HUES64 (cell line): ENCODE results near the gene UHRF2.
"Not testable (repeated sequence)": the region's sequence is repeated elsewhere in the genome, so short reads cannot be mapped to it uniquely, and the experiment has no call there.

Experiments used
- H3K27ac ChIP-seq: 2 replicates; pipeline ENCODE4 v1.7.0; 2013; ENCODE audit warnings: low read depth, low read length, inconsistent platforms
- H3K27me3 ChIP-seq: 2 replicates; pipeline ENCODE4 v1.6.1; 2013; ENCODE audit warnings: mild to moderate bottlenecking, low read length; ENCODE audit not compliant: insufficient read depth
- H3K36me3 ChIP-seq: 2 replicates; pipeline ENCODE4 v1.6.1; 2013; ENCODE audit warnings: mild to moderate bottlenecking, low read length; ENCODE audit not compliant: insufficient read depth
- H3K4me1 ChIP-seq: 2 replicates; pipeline ENCODE4 v1.6.1; 2013; ENCODE audit warnings: mild to moderate bottlenecking, low read length, moderate library complexity; ENCODE audit not compliant: insufficient read depth
- H3K4me3 ChIP-seq: 2 replicates; pipeline ENCODE4 v1.5.1; 2013; ENCODE audit warnings: mild to moderate bottlenecking, low read length, moderate library complexity
- H3K9ac ChIP-seq: 2 replicates; pipeline ENCODE4 v1.6.1; 2013; ENCODE audit warnings: mild to moderate bottlenecking, low read depth, low read length
- H3K9me3 ChIP-seq: 2 replicates; pipeline ENCODE4 v1.6.1; 2013; ENCODE audit warnings: low read depth, low read length; ENCODE audit not compliant: insufficient read depth
- WGBS: fragments of 150-250, 120-280 bp; methylation state at CpG from one replicate; pipeline ENCODE4 v1.1.7; 2013; ENCODE audit warnings: missing lambda C conversion rate; 5-methylcytosine and 5-hydroxymethylcytosine counted together

The UHRF2 gene

GRCh38 chr9:6458704-6459103, 45.7 kb downstream of the UHRF2 start:
- H3K9me3 ChIP-seq, H3K27me3 ChIP-seq, H3K4me1 ChIP-seq, H3K27ac ChIP-seq, H3K4me3 ChIP-seq, H3K9ac ChIP-seq: not testable (repeated sequence)
- WGBS = 95% methylated on average over 2 of the region's 4 CpGs
- H3K36me3 ChIP-seq = peaks cover 20% of the 10 kb centered on the region; the same call in 1 of the 2 replicates

- H3K4me3 ChIP-seq = no peak overlapping the region
- H3K4me1 ChIP-seq = no peaks in the 10 kb centered on the region
- WGBS = 92% methylated on average over 4 of the region's 5 CpGs
- no peaks in the 10 kb centered on the region for H3K27me3 ChIP-seq
- no peak overlapping the region for H3K27ac ChIP-seq
- no peak overlapping the region for H3K9ac ChIP-seq
- H3K36me3 ChIP-seq = peaks cover 30% of the 10 kb centered on the region; the same call in 1 of the 2 replicates
- no peaks in the 10 kb centered on the region for H3K9me3 ChIP-seq
Measured at GRCh38 chr9:6459718-6460117, 46.7 kb downstream of the UHRF2 start.

GRCh38 chr9:6460189-6460768, 47.3 kb downstream of the UHRF2 start:
- H3K9me3 ChIP-seq = no peaks in the 10 kb centered on the region
- no peak overlapping the region for H3K9ac ChIP-seq
- H3K4me1 ChIP-seq = no peaks in the 10 kb centered on the region
- peaks cover 35% of the 10 kb centered on the region; the same call in 1 of the 2 replicates for H3K36me3 ChIP-seq
- 95% methylated on average over 4 of the region's 5 CpGs for WGBS
- no peak overlapping the region for H3K4me3 ChIP-seq
- H3K27ac ChIP-seq = no peak overlapping the region
- H3K27me3 ChIP-seq = no peaks in the 10 kb centered on the region

DNA sequence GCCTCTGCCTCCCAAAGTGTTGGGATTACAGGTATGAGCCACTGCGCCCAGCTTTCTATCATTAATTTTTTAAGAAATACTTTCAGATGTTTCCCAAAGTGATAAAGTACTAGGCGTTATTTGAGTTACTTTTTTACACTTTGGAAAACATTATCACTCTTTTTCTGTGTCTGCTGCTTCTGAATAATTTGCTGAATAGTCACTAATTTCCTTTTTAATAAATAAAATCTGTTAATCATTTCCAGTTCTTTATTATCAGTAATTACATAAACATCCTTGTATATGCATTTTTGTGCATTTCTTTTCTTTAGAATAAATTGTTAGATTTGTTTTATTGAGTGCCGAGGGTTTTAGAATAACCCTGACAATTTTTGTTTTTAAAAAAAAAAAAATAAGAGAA, 48.6 kb downstream of the UHRF2 start:
- H3K4me3 ChIP-seq = no peak overlapping the region
- H3K36me3 ChIP-seq = peaks cover 40% of the 10 kb centered on the region; the same call in 1 of the 2 replicates

DNA sequence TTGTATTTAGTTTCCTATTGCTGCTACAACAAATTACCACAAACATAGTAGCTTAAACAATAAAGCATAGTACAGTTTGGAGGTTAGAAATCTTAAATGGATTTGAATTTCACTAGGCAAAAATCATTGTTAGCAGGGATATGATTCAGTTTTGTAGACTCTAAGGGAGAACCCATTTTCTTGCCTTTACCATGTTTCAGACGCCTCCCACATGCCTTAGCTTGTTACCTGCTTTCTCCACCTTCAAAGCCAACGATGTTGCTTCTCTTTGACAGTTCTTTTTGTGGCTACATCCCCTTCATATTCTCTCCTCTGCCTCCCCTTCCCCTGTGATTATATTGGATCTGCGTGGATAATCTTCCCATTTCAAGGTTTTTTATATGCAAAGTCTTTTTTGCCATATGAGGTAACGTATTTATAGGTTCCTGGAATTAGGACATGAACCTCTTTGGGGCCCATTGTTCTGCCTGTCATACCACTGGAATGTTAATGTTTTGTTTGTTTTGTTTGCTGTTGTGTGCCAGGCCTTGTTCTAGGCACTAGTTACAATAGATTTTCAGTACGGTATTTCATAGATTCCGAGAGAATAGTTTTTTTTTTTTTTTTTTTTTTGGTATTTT, 54.1 kb downstream of the UHRF2 start:
- Histone ChIP-seq H3K9me3 (no peaks in the 10 kb centered on the region), H3K9ac (no peak overlapping the region), H3K27ac (no peak overlapping the region), H3K36me3 (peaks cover 26% of the 10 kb centered on the region), H3K4me1 (peaks cover 12% of the 10 kb centered on the region), H3K4me3 (no peak overlapping the region), H3K27me3 (no peaks in the 10 kb centered on the region)
- 88% methylated on average over 4 of the region's 6 CpGs for whole genome bisulfite sequencing

More for the DNA sequence above, 48.6 kb downstream of the UHRF2 start:
- Histone ChIP-seq H3K27me3 (no peaks in the 10 kb centered on the region), H3K9me3 (no peaks in the 10 kb centered on the region), H3K4me1 (peaks cover under 1% of the 10 kb centered on the region; the same call in 1 of the 2 replicates), H3K27ac (no peak overlapping the region), H3K9ac (no peak overlapping the region)
- 100% methylated on average over 3 of the region's 3 CpGs for WGBS

DNA sequence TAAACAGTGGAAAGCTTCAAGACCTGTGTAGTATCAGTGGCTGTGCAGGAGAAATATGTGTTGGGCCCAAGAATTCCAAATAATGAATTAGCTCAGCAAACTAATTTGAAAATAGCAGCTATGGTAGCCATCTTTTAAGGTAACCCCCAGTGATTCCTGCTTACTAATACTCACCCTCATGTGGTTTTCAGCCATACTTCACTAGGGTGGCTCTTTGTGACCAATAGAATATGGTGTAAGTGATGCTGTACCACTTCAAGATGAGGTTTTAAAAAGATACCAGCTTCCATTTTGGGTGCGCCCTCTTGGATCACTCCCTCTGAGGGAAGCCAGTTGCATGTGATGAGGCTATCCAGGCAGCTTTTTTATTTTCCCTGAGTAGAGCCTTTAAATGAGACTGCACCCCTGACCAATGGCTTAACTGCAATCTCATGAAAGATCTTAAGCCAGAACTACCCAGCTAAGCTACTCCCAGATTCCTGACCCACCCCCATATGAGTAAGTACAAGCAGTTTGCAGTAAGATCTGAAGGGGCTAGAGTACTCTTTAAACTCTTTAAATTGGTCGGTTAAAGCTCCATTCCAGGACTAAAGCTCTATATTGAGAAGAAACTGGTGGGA, 58.3 kb downstream of the UHRF2 start:
- Histone ChIP-seq H3K4me1 (peaks cover 20% of the 10 kb centered on the region), H3K27me3 (no peaks in the 10 kb centered on the region), H3K27ac (no peak overlapping the region), H3K9ac (no peak overlapping the region), H3K36me3 (peaks cover 14% of the 10 kb centered on the region), H3K9me3 (no peaks in the 10 kb centered on the region), H3K4me3 (no peak overlapping the region)
- 92% methylated on average over 2 of the region's 2 CpGs for WGBS

- WGBS = 87% methylated on average over 2 of the region's 2 CpGs
- no peak overlapping the region for H3K27ac ChIP-seq
- H3K27me3 ChIP-seq = no peaks in the 10 kb centered on the region
- H3K9me3 ChIP-seq = no peaks in the 10 kb centered on the region
- peaks cover 12% of the 10 kb centered on the region for H3K4me1 ChIP-seq
- no peak overlapping the region for H3K9ac ChIP-seq
- peaks cover 22% of the 10 kb centered on the region for H3K36me3 ChIP-seq
- H3K4me3 ChIP-seq = no peak overlapping the region
Measured at GRCh38 chr9:6473151-6473550, 60.2 kb downstream of the UHRF2 start.

- Histone ChIP-seq H3K9ac (no peak overlapping the region), H3K36me3 (peaks cover 77% of the 10 kb centered on the region), H3K4me3 (no peak overlapping the region), H3K4me1 (no peaks in the 10 kb centered on the region), H3K27ac (no peak overlapping the region), H3K9me3 (no peaks in the 10 kb centered on the region), H3K27me3 (no peaks in the 10 kb centered on the region)
- 91% methylated on average over 2 of the region's 2 CpGs for WGBS
Measured at GRCh38 chr9:6479959-6480358, 67.0 kb downstream of the UHRF2 start.

GRCh38 chr9:6484210-6484609, 71.2 kb downstream of the UHRF2 start:
- H3K4me3 ChIP-seq = no peak overlapping the region
- H3K9ac ChIP-seq = no peak overlapping the region
- no peaks in the 10 kb centered on the region for H3K4me1 ChIP-seq
- no peak overlapping the region for H3K27ac ChIP-seq
- WGBS = 100% methylated on average over 2 of the region's 2 CpGs
- peaks cover 85% of the 10 kb centered on the region for H3K36me3 ChIP-seq
- no peaks in the 10 kb centered on the region for H3K27me3 ChIP-seq
- no peaks in the 10 kb centered on the region for H3K9me3 ChIP-seq

GRCh38 chr9:6488395-6488794, 75.4 kb downstream of the UHRF2 start:
- Histone ChIP-seq H3K27me3 (no peaks in the 10 kb centered on the region), H3K27ac (no peak overlapping the region), H3K9ac (no peak overlapping the region), H3K36me3 (peaks cover 69% of the 10 kb centered on the region), H3K9me3 (no peaks in the 10 kb centered on the region), H3K4me1 (no peaks in the 10 kb centered on the region), H3K4me3 (no peak overlapping the region)
- 93% methylated on average over 7 of the region's 7 CpGs for WGBS

DNA sequence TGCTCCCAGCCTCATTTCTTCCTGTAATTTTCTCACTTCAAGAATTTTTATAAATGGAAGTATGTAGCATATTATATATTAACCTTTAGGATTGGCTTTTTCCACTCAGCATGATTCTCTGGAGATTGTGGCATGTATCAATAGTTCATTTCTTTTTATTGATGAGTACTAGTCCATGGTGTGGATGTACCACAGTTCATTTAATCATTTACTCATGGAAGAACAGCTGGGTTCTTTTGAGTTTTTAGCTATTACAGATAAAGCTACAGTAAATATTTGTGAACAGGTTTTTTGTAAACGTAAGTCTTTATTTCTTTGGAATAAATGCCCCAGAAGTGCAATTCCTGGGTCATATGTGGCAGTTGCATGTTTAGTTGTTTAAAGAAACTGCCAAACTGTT, 76.1 kb downstream of the UHRF2 start:
- Histone ChIP-seq H3K4me1 (no peaks in the 10 kb centered on the region), H3K4me3 (no peak overlapping the region), H3K27me3 (no peaks in the 10 kb centered on the region), H3K9me3 (no peaks in the 10 kb centered on the region), H3K9ac (no peak overlapping the region), H3K36me3 (peaks cover 72% of the 10 kb centered on the region), H3K27ac (no peak overlapping the region)
- WGBS = 94% methylated on average over 1 of the region's 1 CpG
